GM18511 (cell line): ENCODE results near the gene MYPOP.
A peak's percentile ranks its signal among the peaks of the same experiment; 100 is the strongest.
"Not testable (repeated sequence)": the region's sequence is repeated elsewhere in the genome, so short reads cannot be mapped to it uniquely, and the experiment has no call there.

Experiments
- ATAC-seq: cut with Tn5 transposase; IDR thresholded peaks from one replicate; pipeline ENCODE4 v1.9.1; 2021; ENCODE audit warnings: mild to moderate bottlenecking, moderate library complexity; ENCODE audit not compliant: unreplicated experiment

Gene MYPOP

GRCh38 chr19:45908956-45909355 lies 6.5 kb upstream of the MYPOP start:
- ATAC-seq = no peak

DNA sequence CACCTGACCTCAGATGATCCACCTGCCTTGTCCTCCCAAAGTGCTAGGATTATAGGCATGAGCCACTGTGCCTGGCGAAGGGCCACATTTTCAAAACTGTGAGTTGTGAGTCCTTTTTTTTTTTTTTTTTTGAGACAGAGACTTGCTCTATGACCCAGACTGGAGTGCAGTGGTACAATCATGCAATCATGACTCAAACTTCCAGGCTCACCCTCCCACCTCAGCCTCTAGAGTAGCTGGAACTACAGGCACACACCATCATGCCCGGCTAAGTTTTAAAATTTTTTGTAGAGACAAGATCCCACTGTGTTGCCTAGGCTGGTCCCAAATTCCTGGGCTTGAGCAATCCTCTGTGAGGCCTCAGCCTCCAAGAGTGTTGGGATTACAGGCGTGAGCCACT lies 3.8 kb upstream of the MYPOP start:
- no peak for ATAC-seq

DNA sequence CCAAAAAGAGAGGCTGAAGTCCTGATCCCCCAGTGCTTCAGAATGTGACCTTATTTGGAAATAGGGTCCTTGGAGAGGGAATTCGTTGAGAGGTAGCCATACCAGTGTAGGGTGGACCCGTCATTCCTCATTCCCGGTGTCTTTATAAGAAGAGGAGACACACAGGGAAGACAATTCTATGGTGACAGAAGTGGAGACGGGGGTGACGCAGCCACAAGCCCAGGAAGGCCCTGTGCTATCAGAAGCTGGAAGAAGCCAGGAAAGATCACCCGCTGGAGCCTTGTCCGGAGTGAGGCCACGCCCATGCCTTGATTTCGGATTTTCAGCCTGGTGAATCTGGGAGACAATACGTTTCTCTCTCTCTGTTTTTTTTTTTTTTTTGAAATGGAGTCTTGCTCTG lies 2.6 kb upstream of the MYPOP start:
- ATAC-seq = no peak

DNA sequence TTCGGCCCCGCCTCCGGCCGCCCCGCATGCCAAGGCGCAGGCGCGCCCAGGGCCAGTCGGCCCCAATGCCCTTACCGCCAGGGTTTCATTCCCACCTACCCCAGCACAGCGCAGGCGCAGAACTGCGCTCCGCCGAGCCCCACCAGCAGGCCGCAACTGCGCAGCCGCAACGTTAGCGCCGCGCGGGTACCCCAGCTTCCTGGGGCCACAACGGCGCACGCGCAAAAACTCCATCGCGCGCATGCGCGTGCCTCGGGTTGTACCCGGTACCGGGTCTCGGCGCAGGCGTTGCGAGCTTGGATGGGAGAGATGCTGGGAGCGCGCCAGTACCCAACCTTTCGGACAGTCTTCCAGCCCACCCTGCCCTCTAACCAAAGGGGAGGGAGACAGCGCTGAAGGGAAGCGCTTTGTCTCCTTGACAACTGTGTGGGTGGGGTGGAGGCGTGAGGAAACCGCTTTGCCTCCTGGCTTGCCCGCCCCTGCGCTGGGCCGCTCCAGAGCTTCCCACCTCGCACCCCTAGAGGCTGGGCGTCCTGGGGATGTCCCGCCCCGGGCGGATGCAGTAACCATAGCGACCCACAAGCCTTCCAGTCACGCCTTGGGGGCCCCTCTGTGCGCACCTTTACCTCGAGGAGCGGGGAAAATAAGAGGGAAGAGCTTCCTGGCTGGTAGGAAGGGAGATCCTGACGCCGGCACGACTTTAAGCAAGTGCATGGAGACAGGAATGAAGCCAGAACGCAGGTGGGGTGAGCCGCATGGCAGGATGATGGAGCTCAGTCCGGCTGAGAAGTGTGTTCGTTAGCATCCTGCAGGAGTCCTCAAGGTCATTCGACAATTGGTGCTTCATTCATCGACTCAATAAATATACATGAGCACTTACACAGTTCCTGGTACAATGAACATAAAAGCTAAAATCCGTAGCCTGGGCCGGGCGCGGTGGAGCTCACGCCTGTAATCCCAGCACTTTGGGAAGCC lies 525 bp upstream of the MYPOP start:
- ATAC-seq = peak; percentile 84

GRCh38 chr19:45901432-45901911 lies 941 bp downstream of the MYPOP start:
- no peak for ATAC-seq

DNA sequence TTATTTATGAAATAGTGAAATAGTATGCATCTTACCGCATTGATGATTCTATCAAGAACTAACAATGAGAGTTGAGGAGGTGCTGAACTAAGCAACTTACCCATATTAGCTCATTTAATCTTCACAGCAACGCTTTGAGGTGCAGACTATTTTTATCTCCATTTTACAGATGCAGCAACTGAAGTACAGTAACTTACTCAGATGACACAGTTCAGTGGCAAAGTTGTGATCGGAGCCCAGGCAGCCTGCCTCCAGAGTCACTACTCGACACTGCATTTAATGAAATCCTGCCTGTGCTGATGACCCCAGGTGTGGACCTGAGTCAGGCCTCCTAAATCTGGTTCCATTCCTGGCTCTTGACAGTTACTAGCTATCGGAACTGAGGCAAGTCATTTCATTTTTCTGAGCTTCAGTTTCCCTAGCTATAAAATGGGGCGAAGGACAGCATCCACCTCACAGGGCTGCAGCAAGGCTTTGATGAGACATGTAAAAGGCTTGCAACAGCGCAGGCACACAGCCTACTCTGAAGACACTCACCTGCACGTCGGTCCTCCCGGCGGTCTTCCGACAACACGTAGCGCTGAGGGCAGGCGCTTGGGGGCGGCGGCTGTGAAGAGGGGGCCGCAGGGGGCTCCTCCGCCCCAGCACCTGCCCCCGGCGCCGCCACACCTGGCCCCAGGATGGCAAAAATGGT lies 1.5 kb downstream of the MYPOP start:
- no peak for ATAC-seq

DNA sequence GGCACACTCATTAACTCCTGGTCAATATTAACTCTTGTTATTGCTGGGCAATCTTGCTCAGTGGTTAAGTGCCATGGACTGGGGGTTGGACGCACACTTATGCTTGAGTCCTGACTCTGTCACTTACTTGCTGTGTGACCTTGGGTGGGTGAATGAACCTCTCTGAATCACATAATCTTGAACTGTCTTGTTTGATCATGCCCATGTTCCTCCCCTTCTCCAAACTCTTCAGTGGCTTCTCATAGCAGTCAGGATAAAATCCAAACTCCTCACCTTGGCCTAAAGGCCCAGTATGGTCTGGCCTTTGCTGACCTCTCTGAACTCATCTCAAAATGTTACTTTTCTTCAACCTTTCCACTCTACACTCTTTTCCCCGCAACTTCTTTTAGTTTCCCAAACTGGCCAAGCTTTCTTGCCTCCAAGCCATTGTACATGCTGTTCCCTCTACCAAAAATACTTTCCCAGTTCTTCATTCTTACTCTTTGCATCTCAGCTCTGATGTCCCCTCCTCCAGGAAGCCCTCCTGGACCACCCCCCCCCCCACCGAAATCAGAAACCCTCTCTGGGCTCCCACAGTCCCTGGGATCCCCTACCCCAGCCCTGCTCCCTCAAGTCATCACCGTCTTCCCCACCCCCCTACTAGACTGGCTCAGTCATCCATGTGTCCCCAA lies 2.4 kb downstream of the MYPOP start:
- no peak for ATAC-seq

DNA sequence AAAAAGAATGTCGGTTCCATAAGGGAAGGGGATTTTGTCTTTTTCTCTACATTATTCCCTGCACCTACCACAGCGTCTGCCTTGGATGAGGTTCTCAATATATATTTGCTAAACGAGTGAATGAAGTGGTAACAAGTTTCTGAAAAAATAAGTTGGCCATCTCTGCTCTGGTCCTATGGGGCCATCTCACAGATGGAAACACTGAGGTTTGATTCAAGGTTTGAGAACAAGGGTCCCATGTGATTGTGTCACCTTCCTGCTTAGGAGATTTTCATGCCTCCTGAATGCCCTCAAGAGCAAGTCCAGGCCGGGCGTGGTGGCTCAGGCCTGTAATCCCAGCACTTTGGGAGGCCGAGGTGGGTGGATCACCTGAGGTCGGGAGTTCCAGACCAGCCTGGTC lies 3.2 kb downstream of the MYPOP start:
- no peak for ATAC-seq

DNA sequence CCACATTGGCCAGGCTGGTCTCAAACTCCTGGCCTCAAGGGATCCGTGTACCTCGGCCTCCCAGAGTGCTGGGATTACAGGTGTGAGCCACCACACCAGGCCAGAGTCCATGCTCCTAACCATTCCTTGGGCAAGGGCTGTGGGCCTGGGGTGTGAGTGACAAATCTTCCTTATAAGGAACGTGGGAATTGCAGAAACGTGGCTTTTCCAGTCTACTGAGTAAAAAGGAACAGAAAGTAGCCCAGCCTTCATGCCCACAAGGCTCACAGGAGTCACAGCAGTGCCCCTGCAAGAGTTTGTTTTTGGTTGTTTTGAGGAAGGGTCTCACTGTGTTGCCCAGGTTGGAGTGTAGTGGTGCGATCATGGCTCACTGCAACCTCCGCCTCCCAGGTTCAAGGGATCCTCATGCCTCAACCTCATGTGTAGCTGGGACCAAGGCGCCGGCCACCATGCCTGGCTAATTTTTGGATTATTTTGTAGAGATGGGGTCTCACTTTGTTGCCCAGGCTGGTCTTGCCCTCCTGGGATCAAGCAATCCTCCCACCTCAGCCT lies 5.1 kb downstream of the MYPOP start:
- ATAC-seq = no peak

DNA sequence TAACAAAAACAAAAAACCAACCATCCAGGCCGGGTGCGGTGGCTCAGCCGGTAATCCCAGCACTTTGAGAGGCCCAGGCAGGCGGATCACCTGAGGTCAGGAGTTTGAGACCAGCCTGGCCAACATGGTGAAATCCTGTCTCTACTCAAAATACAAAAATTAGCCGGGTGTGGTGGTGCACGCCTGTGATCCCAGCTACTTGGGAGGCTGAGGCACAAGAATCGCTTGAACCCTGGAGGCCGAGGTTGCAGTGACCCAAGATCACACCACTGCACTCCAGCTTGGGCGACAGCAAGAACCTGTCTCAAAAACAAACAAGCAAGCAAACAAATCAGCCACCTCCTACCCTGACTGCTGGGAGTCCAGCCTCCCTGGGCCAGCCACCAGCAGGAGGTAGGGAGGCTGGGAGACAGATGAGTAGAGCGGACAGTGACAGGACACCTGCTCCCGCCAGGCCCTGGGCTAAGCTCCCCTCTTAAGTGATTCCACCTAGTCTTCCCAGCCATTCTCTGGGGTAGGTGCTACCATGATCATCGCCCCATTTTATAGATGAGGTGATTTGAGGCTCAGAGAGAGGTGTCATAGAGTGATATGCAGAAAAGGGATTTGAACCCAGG lies 6.3 kb downstream of the MYPOP start:
- ATAC-seq = not testable (repeated sequence)

DNA sequence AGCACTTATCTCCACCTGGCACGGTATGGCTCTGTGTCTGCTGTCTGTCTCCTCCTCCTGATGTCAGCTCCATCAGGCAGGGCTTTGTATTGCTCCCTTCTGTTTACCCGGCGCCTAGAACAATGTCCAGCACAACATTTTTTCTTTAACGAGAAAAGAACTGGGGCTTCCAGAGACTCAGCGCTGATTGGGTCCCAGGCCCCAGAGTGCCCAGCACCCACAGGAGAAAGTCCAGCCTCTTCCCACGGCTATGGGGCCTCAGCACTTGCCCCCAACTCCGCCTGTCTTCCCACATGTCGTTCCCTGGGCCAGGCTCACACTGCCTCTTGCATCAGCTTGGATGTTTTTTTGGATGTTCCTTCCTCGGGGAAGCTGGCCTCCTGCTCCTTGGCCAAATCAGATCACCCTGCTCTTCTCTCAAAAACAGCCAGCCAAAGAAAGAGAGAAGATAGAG lies 6.9 kb downstream of the MYPOP start:
- ATAC-seq = no peak

GRCh38 chr19:45890877-45891276 lies 11.5 kb downstream of the MYPOP start:
- ATAC-seq = no peak

DNA sequence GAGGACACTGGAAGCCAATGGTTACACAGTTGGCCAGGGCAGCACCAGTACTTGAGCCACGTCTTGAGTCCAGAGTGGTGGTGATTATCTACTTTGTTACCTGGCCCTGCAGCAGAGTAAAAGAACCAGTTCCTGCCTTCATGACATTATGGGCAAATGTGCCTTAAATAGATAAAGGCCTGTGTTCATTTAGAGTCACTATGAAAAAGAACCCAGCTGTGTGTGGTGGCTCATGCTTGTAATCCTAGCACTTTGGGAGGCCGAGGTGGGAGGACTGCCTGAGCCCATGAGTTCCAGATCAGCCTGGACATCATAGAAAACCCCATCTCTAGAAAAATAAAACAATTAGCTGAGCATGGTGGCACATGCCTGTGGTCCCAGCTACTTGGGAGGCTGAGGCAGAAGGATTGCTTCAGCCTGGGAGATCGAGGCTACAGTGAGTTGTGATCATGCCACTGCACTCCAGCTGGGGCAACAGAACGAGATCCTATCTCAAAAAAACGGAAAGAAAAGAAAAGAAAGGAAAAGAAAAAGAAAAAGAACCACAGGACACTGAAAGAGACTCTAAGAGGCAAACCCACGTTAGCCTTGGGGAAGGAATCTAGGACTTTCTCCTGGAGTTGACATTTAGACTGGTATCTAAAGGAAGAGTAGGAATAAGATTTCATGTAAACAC lies 13.1 kb downstream of the MYPOP start:
- no peak for ATAC-seq

GRCh38 chr19:45887200-45887710 lies 15.2 kb downstream of the MYPOP start:
- no peak for ATAC-seq

- ATAC-seq = peak; percentile 67
Measured at GRCh38 chr19:45886427-45887199, 15.8 kb downstream of the MYPOP start.

DNA sequence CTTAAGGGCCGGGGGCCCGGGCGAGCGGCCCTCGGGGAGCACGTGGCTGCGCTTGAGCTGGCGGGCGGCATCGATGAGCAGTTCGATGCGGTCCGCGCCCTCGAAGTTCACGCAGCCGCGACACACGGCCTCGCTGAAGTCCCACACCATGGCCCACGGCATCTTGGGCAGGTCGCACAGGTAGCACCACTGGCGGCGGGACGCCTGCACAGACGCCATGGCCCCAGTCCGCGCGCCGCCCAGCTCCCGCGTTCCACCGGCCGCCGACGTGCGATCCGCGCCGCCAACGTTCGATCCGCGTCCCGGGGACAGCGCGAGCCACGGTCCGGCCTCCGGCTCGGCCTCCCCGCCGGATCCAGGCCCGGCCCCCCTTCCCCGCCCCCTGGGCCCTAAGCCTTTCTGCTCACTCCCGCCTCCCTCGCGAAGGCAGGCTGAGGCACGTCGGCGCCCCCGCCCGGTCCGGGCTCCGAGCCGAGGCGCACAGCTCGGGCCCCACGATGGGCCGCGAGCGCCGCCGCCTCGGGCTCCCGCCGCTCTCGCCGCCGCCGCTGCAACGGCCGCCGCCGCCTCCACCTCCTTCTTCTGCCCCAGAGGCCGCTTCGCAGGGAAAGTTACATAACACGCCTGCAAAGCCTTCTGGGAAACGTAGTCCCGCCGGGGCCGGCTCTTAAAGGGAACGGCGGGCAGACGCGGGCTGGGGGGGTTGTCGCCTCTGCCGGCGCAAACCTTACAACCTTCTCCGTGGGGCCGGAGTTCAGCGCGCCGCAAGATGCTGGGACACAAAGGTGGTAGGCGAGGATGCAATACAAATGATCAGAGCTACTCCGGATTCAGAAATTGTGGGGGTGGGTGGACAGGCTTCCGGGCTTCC lies 16.6 kb downstream of the MYPOP start, which contains the start of gene IRF2BP1:
IRF2BP1 (minus strand) TSS at position 586 of the 871 bp plus-strand sequence; CDS start at position 219, 367 bp downstream.
- peak; percentile 59 for ATAC-seq

DNA sequence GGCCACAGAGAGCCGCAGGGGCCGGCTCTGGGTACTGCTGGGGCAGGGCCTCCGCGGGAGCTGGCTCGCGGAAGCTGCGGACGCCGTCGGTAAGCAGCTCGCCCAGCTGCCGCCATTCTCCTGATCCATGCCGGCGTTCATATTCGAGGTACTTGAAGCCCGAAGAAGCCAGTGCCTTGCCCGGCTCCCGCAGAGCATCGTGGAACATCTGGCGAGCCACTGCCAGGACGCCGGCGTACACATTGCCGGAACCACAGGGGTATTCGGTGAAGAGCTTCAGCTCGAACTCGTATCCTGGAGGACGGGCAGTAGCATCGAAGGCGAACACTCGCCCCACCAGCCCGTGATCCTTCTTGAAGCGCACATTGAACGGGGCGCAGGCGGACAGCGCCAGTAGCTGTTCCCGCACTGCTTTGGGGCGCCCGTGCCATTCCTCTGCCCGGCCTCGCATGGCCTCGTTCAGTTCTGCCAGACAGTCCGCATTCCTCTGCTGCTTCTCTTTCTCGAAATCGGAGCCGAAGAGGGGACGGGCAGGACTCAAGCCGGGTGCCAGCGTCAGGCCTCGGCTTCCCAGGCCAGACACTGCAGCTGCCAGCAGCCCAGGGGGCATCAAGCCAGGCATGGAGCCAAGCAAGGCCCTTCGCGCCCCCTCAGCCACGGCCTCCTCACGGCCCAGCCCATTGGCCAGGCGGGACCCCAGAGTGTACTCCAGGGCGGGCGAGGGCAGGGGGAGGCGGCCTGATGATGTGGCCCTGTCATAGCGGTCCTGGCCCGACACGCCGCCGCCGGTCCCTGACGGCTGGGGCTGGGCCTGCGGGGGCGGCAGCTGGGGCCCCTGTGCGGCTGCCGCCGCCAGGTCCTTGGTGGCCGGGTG lies 17.5 kb downstream of the MYPOP start:
- no peak for ATAC-seq
